Skeletal muscle cell (primary cell): ENCODE measurements around the gene MEX3D.

Experiments
- DNase-seq: peaks from one replicate; pipeline ENCODE4 v3.0.0-alpha.2; 2010; ENCODE audit warnings: low read depth
- H3K4me3 ChIP-seq: 2 replicates; pipeline ENCODE4 v1.5.1; 2011; ENCODE audit warnings: low read depth, mild to moderate bottlenecking, control low read depth, low read length, moderate library complexity

The MEX3D gene

DNA sequence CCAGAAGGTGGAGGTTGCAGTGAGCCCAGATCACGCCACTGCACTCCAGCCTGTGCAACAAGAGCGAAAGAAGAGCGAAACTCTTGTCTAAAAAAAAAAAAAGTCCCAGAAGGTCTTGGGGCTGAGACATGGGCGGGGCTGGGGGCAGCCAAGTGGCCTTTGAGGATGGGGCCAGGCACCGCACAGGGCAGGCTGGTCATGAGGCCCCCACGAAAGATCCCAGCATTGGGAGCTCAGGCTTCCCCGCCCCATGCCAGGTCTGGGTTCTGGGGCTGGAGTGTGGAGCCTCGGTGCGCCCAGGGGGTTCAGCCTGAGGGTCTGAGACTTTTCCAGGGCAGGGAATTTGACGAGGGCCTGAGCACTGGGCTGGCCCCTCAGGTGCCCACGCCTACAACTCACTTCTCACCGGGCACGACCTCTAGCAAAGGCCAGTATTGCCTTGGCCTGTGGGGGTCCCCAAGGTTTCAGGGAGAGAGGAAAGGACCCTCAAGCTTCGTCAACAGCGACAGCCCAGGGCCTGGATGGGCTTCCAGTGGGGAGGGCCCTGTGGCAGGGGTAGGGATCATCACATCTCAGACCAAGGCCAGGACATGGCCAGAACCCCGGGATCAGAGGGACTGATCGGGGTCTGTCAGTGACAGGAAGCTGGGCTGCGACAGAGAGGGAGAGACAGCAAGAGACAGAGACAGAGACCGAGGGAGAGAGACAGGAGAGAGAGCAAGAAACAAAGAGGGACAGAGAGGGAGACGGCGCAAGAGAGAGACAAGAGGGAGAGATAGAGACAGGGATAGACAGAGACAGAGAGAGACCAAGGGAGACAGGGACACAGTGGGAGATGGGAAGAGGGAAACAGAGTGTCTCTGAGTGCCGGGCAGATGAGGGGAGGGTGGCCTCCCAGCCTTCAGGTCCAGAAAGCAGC is 7.5 kb upstream of the MEX3D start:
- no peak for DNase-seq
- H3K4me3 ChIP-seq: no peak overlapping the region

DNA sequence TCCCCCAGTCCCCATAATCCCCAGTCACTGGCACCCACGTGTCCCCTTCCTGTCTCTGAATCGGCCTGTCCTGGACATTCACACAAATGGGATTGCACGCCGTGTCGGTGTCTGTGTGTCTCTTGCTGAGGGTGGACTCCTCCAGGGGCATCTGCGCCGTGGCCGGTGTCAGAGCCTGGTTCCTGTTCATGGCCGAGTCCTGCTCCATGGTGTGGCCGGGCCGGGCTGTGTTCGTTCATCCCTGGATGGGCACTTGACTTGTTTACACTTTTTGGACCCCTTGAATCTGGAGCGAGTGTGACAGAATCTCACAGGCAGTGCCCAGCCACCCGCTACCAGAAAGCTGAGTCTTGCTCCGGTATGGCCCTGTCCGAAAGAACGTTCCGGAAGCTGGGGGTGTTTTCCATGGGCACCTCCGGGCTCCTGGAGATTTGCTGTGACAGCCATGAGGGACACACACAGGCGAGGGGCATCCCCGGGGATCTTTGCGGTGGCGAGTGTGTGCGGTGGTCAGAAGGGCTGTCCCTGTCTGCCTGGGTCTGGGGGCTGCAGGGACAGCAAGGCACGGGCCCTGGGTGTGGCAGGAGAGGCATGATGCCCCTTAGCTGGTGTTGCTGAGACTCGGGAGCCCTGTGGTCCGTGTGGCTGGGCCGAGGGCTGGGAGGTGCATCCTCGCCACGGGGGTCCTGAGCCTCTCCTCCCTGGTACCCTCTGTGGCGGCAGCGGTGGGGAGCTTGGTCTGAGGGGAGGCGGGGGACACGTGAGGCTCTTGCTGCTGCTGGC is 6.4 kb upstream of the MEX3D start:
- no peak overlapping the region for H3K4me3 ChIP-seq
- DNase-seq: no peak

DNA sequence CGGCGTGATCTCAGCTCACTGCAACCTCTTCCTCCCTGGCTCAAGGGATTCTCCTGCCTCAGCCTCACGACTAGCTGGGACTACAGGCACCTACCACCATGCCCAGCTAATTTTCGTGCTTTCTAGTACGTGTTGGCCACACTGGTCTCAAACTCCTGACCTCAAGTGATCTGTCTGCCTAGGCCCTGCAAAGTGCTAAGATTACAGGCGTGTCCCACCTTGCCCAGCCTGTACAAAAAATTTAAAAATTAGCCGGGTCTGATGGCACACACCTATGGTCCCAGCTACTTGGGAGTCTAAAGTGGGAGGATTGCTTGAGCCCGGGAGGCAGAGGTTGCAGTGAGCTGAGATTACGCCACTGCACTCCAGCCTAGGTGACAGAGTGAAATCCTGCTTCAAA is 4.7 kb upstream of the MEX3D start:
- no peak overlapping the region for H3K4me3 ChIP-seq
- DNase-seq: no peak

DNA sequence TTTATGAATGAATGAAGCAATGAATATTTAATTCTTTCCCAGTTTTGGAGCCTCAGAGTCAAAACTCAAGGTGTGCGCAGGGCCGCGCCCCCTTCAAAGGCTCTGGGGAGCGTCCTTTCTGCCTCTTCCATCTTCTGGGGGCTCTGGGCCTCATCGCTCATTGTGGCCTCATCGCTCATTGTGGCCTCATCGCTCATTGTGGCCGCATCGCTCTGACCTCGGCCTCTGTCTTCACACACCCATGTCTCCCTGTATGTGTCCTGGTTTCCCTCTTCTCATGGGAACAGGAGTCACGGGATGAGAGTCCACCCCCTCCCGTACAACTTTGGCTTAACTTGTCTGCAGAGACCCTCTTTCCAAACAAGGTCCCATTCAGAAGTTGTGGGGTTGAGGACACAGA is 3.2 kb upstream of the MEX3D start:
- H3K4me3 ChIP-seq: no peak overlapping the region
- DNase-seq: no peak

DNA sequence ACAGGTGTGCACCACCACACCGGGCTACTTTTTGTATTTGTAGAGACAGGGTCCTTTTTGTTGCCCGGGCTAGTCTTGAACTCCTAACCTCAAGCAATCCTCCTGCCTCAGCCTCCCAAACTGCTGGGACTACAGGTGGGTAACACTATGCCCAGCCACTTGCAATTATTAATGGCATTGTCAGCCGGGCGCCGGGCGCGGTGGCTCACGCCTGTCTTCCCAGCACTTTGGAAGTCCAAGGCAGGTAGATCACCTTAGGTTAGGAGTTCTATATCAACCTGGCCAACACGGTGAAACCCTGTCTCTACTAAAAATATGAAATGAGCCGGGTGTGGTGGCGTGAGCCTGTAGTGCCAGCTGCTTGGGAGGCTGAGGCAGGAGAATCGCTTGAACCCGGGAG is 2.7 kb upstream of the MEX3D start:
- DNase-seq: no peak
- no peak overlapping the region for H3K4me3 ChIP-seq

DNA sequence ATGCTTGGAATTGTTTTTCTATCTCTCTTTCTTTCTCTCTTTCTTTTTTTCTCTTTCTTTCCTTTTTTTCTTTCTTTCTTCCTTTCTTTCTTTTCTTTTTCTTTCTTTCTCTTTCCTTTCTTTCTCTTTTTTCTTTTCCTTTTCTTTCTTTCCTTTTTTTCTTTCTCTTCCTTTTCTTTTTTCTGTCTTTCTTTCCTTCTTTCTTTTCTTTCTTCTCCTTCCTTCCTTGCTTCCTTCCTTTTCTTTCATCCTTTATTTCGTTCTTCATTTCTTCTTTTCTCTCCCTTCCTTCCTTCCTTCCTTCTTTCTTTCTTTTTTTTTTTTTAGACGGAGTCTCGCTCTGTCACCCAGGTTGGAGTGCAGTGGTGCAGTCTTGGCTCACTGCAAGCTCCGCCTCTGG is 1.9 kb upstream of the MEX3D start:
- no peak for DNase-seq
- H3K4me3 ChIP-seq: no peak overlapping the region

DNA sequence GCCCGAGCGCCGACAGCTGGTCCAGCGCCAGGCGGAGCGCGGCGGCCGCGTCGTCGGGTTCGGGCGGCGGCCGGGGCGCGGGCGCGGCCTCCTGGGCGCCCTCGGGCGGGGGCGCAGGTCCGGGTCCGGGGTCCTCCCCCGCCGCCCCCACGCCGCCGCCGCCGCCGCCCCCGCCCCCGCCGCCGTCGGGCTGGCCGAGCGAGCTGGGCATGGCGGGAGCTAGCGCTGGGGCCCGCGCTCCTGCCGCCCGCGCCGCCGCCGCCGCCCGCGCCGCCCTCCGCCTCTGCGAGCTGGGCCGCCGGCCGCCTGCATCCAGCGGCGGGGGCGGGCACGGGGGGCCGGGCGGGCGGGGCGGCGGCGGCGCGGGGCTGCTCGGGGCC is 287 bp downstream of the MEX3D start:
- peak overlapping the region; percentile 69 for H3K4me3 ChIP-seq
- no peak for DNase-seq

DNA sequence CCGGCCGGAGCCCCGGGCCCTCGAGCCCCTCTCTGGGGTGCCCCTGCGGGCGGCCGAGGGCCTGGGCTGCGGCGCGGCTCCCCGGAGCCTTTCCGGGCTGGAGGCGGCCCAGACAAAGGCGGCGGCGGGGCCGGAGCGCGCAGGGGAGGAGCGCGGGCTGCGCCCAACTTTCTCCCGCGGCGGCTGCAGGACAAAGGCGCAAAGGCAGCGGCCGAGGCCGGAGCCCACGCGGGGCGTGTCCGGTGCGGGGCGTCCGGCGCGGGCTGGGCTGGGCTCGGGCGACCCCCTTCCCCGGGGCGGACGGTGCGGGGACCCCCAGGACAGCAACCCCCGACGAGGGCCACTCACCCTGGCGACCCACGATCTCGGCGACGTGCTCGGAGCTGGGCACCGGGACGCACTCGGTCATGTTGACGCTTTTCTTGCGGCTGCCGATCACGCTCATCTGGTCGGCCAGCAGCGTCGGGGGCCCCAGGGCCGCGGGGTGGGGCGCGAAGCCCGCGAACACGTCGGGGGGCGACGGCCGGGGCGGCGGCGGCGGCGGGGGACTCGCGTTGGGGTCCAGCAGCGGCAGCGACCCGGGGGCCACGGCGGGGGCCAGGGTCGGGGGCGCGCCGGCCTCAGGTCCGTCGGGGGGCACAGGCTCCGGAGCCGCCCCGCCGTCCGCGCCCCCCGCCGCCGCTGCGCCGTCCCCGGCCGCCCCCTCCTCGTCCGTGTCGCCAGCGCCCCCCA is 843 bp downstream of the MEX3D start:
- no peak for DNase-seq

DNA sequence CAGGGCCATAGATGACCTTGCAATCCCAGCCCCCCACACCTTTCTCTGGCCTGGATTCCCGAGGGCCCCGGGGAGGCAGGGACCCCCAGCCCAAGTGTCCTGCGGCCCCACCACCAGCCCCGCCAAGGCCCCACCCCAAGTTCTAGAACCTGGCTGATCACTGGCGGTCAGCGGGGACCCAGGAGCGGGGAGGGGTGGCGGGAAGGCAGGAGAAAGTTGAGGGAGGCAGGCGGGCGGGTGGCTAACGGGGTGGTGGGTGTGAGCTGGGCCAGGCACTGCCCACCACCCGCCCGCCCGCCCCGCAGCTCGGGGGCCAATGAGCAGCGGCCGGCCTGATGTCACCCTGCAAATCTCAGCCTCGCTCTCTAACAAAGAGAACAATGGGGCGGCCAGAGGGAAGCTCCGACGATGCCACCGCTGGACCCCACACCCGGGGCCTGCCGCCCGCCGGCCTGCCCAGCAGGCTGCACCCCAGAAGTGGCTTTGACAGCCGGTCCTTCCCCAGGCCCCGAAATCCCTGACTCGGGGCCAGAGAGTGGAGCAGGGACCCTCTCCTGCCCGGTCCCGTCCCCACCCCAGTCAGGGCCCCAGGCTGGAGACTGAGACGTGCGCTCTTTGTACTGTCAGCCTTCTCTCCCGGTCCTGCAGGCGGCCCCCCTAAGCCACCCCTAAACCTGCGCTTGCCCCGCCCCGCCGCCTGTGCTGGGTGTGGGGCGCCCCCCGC is 1.6 kb downstream of the MEX3D start:
- peak overlapping the region; percentile 69 for H3K4me3 ChIP-seq
- peak; percentile 59 for DNase-seq

More for the DNA sequence above, 843 bp downstream of the MEX3D start:
- peak overlapping the region; percentile 69 for H3K4me3 ChIP-seq

DNA sequence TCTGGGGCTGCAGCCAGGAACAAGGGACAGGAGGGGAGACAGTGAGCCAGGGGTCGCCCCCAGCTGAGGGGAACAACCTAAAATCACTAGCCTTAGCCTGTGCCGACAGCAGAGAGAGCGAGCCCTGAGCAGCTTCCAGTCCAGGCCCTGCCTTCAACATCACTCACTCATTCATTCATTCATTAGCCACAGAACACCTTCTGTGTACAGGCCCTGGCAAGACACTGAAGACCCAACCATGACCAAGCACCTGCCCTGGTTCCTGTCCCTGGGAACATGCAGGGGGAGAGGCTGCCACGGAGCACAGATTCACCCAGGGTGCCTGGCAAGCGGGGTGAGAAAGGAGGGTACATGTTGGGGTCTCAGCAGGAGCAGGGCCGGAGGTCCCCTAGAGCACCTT is 4.9 kb downstream of the MEX3D start:
- no peak for DNase-seq

DNA sequence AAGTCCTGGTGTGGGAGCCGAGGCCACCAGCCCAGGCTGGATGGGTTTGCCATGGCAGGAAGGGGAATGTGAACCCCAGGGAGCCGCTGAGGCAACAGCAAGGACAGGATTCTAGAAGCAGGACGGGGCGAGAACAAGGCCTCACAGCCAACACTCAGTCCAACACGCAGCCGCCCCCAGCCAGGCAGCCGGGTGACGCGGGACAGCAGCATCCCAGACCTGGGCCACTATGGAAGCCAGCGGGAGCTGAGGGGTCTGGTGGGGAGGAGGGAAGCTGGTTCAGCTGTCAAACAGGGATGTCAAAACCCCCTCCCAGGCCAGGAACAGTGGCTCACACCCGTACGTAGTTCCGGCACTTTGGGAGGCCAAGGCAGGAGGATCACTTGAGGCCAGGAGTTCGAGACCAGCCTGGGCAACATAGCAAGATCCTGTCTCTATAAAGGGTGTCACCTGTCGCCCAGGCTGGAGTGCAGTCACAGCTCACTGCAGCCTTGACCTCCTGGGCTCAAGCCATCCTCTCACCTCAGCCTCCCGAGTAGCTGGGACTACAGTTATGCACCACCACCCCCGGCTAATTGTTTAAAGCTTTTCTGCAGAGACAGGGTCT is 6.8 kb downstream of the MEX3D start:
- no peak for DNase-seq
- no peak overlapping the region for H3K4me3 ChIP-seq

More for the DNA sequence above, 4.9 kb downstream of the MEX3D start:
- H3K4me3 ChIP-seq: no peak overlapping the region

DNA sequence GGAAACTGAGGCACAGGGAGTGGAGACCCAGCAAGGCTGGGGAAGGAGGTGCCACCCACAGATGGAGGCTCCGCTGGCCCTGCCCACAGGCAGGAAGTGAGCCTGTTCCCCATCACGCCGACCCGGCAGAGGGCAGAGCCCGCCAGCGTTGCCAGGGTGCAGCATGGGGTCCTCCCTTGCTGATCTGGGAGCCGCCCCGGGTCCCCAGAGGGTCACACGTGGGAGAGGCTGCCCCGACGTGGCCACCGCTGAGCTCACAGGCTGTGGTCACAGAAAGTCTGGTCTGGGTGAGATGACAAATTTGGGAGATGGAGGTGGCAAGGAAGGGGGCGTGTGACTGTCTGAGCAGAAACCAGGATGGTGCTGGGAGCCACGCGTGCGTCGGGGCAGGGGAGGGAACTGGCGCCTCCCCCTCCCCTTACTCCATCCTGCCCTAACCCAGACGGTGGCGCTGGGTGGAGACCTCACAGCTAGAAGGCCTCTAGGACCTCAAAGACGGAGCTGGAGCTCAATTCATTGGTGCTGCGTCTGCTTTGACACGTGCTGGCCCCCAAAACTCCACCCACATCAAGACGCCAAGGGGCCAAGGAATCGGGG is 7.7 kb downstream of the MEX3D start:
- H3K4me3 ChIP-seq: no peak overlapping the region

DNA sequence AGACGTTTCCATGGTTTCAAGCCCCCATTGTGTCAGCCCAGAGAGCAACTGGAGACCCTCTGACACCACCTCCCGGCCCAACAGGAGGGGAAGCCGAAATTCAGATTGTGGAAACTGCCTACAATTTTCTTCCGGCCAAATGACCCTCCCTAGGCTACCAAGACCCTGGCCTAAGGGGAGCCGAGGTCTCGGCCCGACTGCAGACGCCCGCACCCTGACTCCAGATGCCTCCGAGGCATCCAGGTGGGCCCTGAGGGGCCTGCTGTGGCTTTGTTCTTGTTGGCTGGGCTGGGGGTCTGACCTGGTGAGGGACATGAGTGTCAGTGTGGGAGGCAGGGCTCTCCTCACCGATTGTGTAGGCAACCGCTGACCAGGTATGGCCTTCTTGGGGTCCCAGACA is 9.6 kb downstream of the MEX3D start:
- no peak for DNase-seq
- H3K4me3 ChIP-seq: no peak overlapping the region

More for the DNA sequence above, 7.7 kb downstream of the MEX3D start:
- no peak for DNase-seq

DNA sequence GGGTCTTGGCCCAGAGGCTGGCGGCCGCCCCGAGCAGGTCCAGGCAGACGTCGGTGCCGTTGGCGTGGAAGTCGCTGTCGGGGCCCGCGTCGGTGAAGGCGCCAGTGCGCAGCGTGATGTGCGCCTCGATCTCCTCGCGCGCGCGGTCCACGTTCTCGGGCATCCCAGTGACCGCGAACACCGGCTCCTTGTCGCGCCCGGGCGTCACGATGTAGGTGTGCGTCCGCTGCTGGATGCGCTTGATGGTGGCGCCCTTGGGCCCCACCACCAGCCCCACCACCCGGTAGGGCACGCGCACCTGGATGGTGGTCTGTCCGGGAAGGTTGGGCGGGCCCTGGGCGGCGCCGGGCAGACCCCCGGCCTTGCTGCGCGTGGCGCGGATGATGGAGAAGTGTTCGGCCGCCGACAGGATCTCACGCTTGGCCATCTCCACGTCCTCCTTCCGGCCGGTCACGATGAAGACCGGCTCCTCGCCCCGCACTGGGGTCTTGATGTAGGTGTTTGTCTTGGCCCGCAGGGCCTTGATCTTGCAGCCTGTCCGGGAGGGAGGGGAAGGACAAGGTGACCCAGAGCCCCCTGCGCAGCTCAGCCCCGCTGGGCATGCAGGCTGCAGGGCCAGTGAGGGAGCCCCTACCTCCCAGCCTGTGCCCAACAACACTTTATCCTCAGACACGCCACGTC is 11.6 kb downstream of the MEX3D start:
- H3K4me3 ChIP-seq: no peak overlapping the region
- no peak for DNase-seq

DNA sequence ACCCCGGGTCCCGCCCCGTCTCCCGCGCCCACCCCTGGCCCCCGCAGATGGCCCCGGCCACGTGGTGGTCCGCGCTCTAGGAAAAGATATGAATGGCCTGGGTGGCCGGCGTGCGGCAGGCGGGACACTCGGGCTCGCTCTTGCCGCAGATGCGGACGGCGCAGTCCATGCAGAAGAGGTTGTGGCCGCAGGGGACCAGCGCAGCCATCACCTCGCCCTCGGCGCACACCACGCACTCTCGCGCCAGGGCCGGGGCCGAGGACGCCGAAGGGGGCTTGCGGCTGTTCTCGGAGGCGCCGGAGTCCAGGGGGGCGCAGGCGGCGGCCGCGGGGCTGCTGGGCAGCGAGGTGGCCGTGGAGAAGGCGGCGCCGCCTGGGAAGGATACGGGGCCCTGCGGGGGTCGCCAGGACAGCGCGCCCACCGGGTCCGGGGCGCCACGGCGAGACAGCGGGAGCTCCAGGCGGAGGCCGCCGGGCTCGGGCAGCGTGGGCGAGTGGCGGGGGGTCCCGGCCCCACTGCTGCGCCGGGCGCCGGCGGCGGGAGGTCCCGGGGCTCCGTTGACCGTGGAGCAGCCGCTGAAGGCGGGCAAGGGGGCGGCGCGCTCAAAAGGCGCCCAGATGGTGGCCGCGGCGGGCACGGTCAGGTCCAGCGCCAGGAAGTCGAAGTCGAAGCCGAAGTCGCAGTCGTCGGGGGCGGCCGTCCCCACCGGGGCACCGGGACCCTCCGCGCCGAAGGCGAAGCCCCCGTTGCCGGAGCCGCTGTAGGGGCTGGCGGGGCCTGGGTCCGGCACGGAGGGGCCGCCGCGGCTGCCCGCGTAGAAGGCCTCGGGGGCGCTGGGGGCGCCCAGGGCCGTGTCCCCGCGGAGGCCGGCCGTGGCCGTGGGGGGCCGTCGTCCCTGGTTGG is 12.4 kb downstream of the MEX3D start:
- no peak for DNase-seq
- H3K4me3 ChIP-seq: no peak overlapping the region

DNA sequence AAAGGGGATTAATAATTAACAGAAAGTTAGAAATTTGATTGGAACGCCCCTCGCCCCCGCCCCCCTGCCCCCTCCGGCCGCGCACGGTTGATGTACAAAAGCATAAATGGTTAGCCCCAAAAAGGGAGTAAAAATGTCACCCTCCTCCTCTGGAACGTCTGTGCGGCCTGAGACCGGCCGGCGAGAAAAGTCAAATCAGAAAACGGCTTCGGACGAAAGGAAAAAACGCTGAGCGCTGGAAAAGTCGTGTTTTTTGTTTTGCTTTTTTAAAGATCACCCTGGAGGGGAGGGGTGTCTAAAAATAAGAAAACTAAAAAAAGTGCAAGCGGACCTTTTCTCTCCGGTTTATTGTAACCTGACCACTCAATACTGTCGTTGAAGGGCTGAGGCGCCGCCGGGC is 13.2 kb downstream of the MEX3D start:
- no peak for DNase-seq

DNA sequence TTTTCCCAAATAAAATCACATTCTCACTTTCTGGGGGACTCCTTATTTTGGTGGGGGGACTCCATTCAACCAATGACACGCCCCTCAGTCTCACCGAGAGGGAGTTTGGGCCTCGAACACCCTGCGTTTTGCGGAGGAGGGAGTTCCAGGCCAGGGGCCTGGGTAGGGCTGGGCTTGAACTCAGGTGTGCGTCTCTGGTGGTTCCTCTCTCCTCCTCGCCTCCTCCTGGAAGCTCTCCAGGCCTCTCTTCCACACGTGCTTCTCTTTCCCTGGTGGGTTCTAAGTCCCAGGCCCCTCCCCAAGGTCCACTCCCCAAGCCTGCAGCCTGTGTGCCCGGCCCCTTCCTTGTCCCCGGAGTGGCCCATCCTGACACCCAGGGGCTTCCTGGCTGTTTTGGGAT is 14.7 kb downstream of the MEX3D start:
- DNase-seq: no peak

More for the DNA sequence above, 13.2 kb downstream of the MEX3D start:
- H3K4me3 ChIP-seq: no peak overlapping the region

More for the DNA sequence above, 14.7 kb downstream of the MEX3D start:
- H3K4me3 ChIP-seq: no peak overlapping the region
